IMR-90 (cell line): ENCODE data around the gene IL17D. TPM values are rescaled to one million over a fixed set of nuclear protein-coding genes. Genes with fewer than 3 reads are reported as not detected.

Experiments used
- ATAC-seq: fragments of 200-7000 bp; cut with Tn5 transposase; 2 replicates; pipeline ENCODE4 v1.9.1; 2020; ENCODE audit warnings: low read depth, mild to moderate bottlenecking, moderate library complexity
- BruUV-seq: library from RNA; stranded (reverse); fragments of 400-500 nt; replicated peaks from 2 replicates; lab custom pipeline; 2021; lab: Mats Ljungman, UMichigan
- CTCF ChIA-PET: fragments of 300-600 bp; formaldehyde crosslinking; extraction: SDS; loops from one replicate; lab custom pipeline; 2021; ENCODE audit warnings: antibody characterized with exemption; lab: Yijun Ruan, JAX
- POLR2A ChIA-PET: fragments of 300-600 bp; sonication (Branson Sonifier 250); formaldehyde crosslinking; loops from one replicate; lab custom pipeline; 2022; ENCODE audit warnings: antibody characterized with exemption; ENCODE audit not compliant: unreplicated experiment; lab: Charles Lee
- DNase-seq: peaks from one replicate; pipeline ENCODE4 v3.0.0; 2013
- H2AFZ ChIP-seq: replicated peaks from 2 replicates; pipeline ENCODE3; 2013; ENCODE audit warnings: low read length, mild to moderate bottlenecking; ENCODE audit not compliant: poor library complexity
- H2AK5ac ChIP-seq: 2 replicates; pipeline ENCODE4 v1.6.1; 2013; ENCODE audit warnings: low read depth, low read length, inconsistent platforms
- H2AK9ac ChIP-seq: replicated peaks from 2 replicates; pipeline ENCODE3; 2013; ENCODE audit warnings: mild to moderate bottlenecking, low read depth, low read length, moderate library complexity; ENCODE audit not compliant: poor library complexity
- H2BK120ac ChIP-seq: 2 replicates; pipeline ENCODE4 v1.6.1; 2013; ENCODE audit warnings: low read depth, low read length, inconsistent platforms
- H2BK15ac ChIP-seq: 3 replicates; pipeline ENCODE4 v1.6.1; 2013; ENCODE audit warnings: low read depth, low read length, inconsistent platforms
- H2BK20ac ChIP-seq: 2 replicates; pipeline ENCODE4 v1.6.1; 2013; ENCODE audit warnings: low read depth, mild to moderate bottlenecking, inconsistent platforms, low read length, moderate library complexity
- H2BK5ac ChIP-seq: 2 replicates; pipeline ENCODE4 v1.6.1; 2013; ENCODE audit warnings: mild to moderate bottlenecking, low read depth, low read length, inconsistent platforms; ENCODE audit not compliant: poor library complexity, severe bottlenecking
- H3K14ac ChIP-seq: replicated peaks from 2 replicates; pipeline ENCODE4 v1.6.1; 2013; ENCODE audit warnings: low read depth, low read length, inconsistent platforms
- H3K18ac ChIP-seq: 2 replicates; pipeline ENCODE4 v1.6.1; 2013; ENCODE audit warnings: low read depth, low read length, control low read depth
- H3K23ac ChIP-seq: 2 replicates; pipeline ENCODE4 v1.6.1; 2013; ENCODE audit warnings: low read depth, low read length, inconsistent platforms
- H3K27ac ChIP-seq: 2 replicates; pipeline ENCODE4 v1.5.1; 2013; ENCODE audit warnings: mild to moderate bottlenecking, control low read depth, low read length; ENCODE audit not compliant: insufficient read depth
- H3K27me3 ChIP-seq: 2 replicates; pipeline ENCODE4 v1.6.1; 2013; ENCODE audit warnings: low read length; ENCODE audit not compliant: control insufficient read depth, insufficient read depth
- H3K36me3 ChIP-seq: 2 replicates; pipeline ENCODE4 v1.6.1; 2013; ENCODE audit warnings: low read length, mixed read lengths; ENCODE audit not compliant: control insufficient read depth, insufficient read depth
- H3K4ac ChIP-seq: 2 replicates; pipeline ENCODE4 v1.6.1; 2013; ENCODE audit warnings: low read depth, low read length, inconsistent platforms
- H3K4me1 ChIP-seq: 2 replicates; pipeline ENCODE4 v1.6.1; 2013; ENCODE audit warnings: low read length, mixed read lengths; ENCODE audit not compliant: control insufficient read depth, insufficient read depth
- H3K4me2 ChIP-seq: 2 replicates; pipeline ENCODE4 v1.6.1; 2013; ENCODE audit warnings: low read depth, mild to moderate bottlenecking, control low read depth, low read length, moderate library complexity
- H3K4me3 ChIP-seq: 2 replicates; pipeline ENCODE4 v1.5.1; 2013; ENCODE audit warnings: low read depth, mild to moderate bottlenecking, control low read depth, low read length, moderate library complexity; ENCODE audit not compliant: insufficient read depth
- H3K56ac ChIP-seq: 2 replicates; pipeline ENCODE4 v1.6.1; 2013; ENCODE audit warnings: low read length, inconsistent platforms; ENCODE audit not compliant: insufficient read depth; ENCODE audit errors: extremely low read depth
- H3K79me1 ChIP-seq, 2 experiments: 2 replicates each; pipeline ENCODE4 v1.6.1; 2013; ENCODE audit warnings: low read length in 2 of 2, inconsistent platforms in 1 of 2, low read depth in 1 of 2
- H3K9ac ChIP-seq: 2 replicates; pipeline ENCODE4 v1.6.1; 2013; ENCODE audit warnings: low read depth, low read length, control low read depth
- H3K9me1 ChIP-seq: 2 replicates; pipeline ENCODE4 v1.6.1; 2013; ENCODE audit warnings: low read length, inconsistent platforms; ENCODE audit not compliant: insufficient read depth
- H3K9me3 ChIP-seq: 2 replicates; pipeline ENCODE4 v1.6.1; 2013; ENCODE audit warnings: low read length; ENCODE audit not compliant: control insufficient read depth, insufficient read depth
- H4K20me1 ChIP-seq: 2 replicates; pipeline ENCODE4 v1.6.1; 2013; ENCODE audit warnings: low read length, inconsistent platforms; ENCODE audit not compliant: insufficient read depth
- H4K5ac ChIP-seq: 2 replicates; pipeline ENCODE4 v1.6.1; 2013; ENCODE audit warnings: mild to moderate bottlenecking, low read depth, low read length, control low read depth
- H4K8ac ChIP-seq, 2 experiments: 2 replicates each; pipeline ENCODE4 v1.6.1; 2013; ENCODE audit warnings: low read depth in 2 of 2, low read length in 2 of 2, control low read depth in 1 of 2, inconsistent platforms in 1 of 2
- H4K91ac ChIP-seq: 2 replicates; pipeline ENCODE4 v1.6.1; 2013; ENCODE audit warnings: low read depth, low read length, inconsistent platforms; ENCODE audit not compliant: insufficient read depth
- BHLHE40 ChIP-seq: fragments of 150-350 bp; IDR thresholded peaks from 2 replicates; pipeline ENCODE4 v1.6.1; 2016; ENCODE audit warnings: mild to moderate bottlenecking, low read depth, low read length
- CHD1 ChIP-seq: IDR thresholded peaks from 2 replicates; pipeline ENCODE4 v1.6.1; 2012; ENCODE audit warnings: low read depth, low read length, improper control_type of control experiment
- FOS ChIP-seq: fragments of 150-350 bp; IDR thresholded peaks from 2 replicates; pipeline ENCODE4 v1.6.1; 2016; ENCODE audit warnings: low read depth, low read length
- MAFK ChIP-seq: IDR thresholded peaks from 2 replicates; pipeline ENCODE4 v1.6.1; 2012; ENCODE audit warnings: low read depth, low read length, improper control_type of control experiment
- MAZ ChIP-seq: IDR thresholded peaks from 2 replicates; pipeline ENCODE4 v1.6.1; 2012; ENCODE audit warnings: low read depth, mild to moderate bottlenecking, low read length, improper control_type of control experiment, moderate library complexity, borderline replicate concordance
- MXI1 ChIP-seq: IDR thresholded peaks from 2 replicates; pipeline ENCODE4 v1.6.1; 2012; ENCODE audit warnings: low read depth, mild to moderate bottlenecking, low read length, moderate library complexity, borderline replicate concordance
- NFE2L2 ChIP-seq: fragments of 150-350 bp; IDR thresholded peaks from 2 replicates; pipeline ENCODE4 v1.6.1; 2016; ENCODE audit warnings: low read depth, mild to moderate bottlenecking, low read length
- SMC3 ChIP-seq: fragments of 150-350 bp; IDR thresholded peaks from 2 replicates; pipeline ENCODE4 v1.6.1; 2016; ENCODE audit warnings: low read depth, mild to moderate bottlenecking, antibody characterized with exemption, low read length, moderate library complexity
- WGBS, 2 experiments: methylation state at CpG; one replicate each; pipeline versions ENCODE4 v1.1.5 to v1.1.7; 2013; ENCODE audit warnings: missing lambda C conversion rate in 2 of 2; ENCODE audit not compliant: insufficient read length in 1 of 2; ENCODE audit errors: extremely low coverage in 2 of 2; 5-methylcytosine and 5-hydroxymethylcytosine counted together
- dilution Hi-C: fragments of 300-500 bp; cut with HindIII; formaldehyde crosslinking; loops from one replicate; pipeline ENCODE4 v1.14.3; 2018; ENCODE audit warnings: low sequenced_read_pairs; ENCODE audit not compliant: unreplicated experiment
- in situ Hi-C: fragments of 300-500 bp; cut with MboI; formaldehyde crosslinking; loops from 3 replicates; pipeline ENCODE4 v1.14.3; 2019; ENCODE audit warnings: low sequenced_read_pairs, inconsistent platforms, mixed read lengths
- intact Hi-C: fragments of 100-400 bp; cut with micrococcal nuclease; formaldehyde crosslinking; loops from 2 replicates; pipeline ENCODE4 v1.10.0; 2022
- polyA plus RNA-seq, 3 experiments: library from polyadenylated mRNA; depleted of rRNA; stranded (reverse); fragments of >200 nt; gene quantifications; 2 replicates each; pipeline ENCODE4 v1.2.3, GENCODE V29; 2012; ENCODE audit warnings: low replicate concordance in 1 of 3
- total RNA-seq: library from RNA; depleted of rRNA; stranded (reverse); fragments of >200 nt; gene quantifications from 2 replicates; pipeline ENCODE4 v1.2.3, GENCODE V29; 2012
- TF ChIP-seq, protein P1 (sequence below): fragments of 150-350 bp; IDR thresholded peaks from 2 replicates; pipeline ENCODE4 v1.6.1; 2017; ENCODE audit warnings: mild to moderate bottlenecking, antibody characterized with exemption, low read length, low read depth
- TF ChIP-seq, protein P2 (sequence below): conservative IDR thresholded peaks from 2 replicates; pipeline ENCODE4 v1.5.1; 2012; ENCODE audit warnings: mild to moderate bottlenecking, low read depth, low read length, improper control_type of control experiment

Gene IL17D
- total and polyA plus RNA-seq, 2 of the 4 experiments (the other 2 are of a cell fraction): 0.72 to 1.4 TPM

GRCh38 chr13:20703780-20704458, 420 bp downstream of the IL17D start (continued):
- TF ChIP-seq, protein P1, sequence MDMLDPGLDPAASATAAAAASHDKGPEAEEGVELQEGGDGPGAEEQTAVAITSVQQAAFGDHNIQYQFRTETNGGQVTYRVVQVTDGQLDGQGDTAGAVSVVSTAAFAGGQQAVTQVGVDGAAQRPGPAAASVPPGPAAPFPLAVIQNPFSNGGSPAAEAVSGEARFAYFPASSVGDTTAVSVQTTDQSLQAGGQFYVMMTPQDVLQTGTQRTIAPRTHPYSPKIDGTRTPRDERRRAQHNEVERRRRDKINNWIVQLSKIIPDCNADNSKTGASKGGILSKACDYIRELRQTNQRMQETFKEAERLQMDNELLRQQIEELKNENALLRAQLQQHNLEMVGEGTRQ: peak; percentile 17; the same call in 1 of the 2 replicates

DNA sequence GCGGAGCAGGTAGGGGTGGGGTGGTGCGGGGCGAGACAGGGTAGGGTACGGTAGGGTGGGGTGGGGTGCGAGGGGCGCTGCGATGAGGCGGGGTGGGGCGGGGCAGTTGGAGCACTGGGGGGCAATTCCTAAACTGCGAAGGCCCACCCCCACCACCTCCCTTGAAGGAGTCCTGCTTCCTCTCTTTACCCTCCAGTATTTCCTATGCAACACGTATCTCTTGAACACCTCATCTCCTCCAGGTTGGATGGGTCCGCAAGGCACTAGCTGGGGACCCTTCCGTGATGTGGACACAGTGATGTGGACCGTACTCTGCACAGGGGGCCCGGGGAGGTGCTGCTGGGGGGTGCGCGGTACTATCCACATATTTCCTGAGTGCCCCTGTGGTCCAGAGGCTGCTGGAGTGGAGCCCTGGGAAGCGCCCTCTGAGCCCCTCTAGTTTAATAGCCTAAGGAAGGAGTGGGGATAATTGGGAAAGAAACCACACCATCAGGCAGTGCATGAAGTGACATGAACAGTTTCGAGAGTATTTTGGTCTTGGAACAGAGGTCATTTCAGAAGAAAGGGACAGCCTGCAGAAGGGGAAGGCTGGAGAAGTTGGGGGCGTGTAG, 1.1 kb downstream of the IL17D start:
- Histone ChIP-seq H2AFZ (peak overlapping the region; percentile 72), H3K18ac (no peak overlapping the region), H2BK120ac (no peak overlapping the region), H4K91ac (no peak overlapping the region), H2BK15ac (no peak overlapping the region), H3K79me1 (0 out of 4 replicates have a peak, but pooled peaks cover 0 to 5% of the 10 kb centered on the region in 2 experiments), H3K56ac (no peak overlapping the region), H3K4me3 (peak overlapping the region; percentile 14; the same call in 1 of the 2 replicates), H3K4me2 (peak overlapping the region; percentile 59; the same call in 1 of the 2 replicates), H3K4me1 (peaks cover 4% of the 10 kb centered on the region; the same call in 1 of the 2 replicates), H4K5ac (no peak overlapping the region), H2AK9ac (no peak overlapping the region), H3K9me3 (no peaks in the 10 kb centered on the region), H2BK20ac (no peak overlapping the region), H3K27ac (no peak overlapping the region), H3K23ac (no peak overlapping the region), H4K8ac (no peak overlapping the region), H3K4ac (no peak overlapping the region), H3K14ac (no peak overlapping the region), H2BK5ac (no peak overlapping the region), H3K9me1 (peaks cover 7% of the 10 kb centered on the region; the same call in 1 of the 2 replicates), H2AK5ac (peak overlapping the region; percentile 40; the same call in 1 of the 2 replicates), H3K27me3 (peaks cover 4% of the 10 kb centered on the region), H3K9ac (no peak overlapping the region), H3K36me3 (no peaks in the 10 kb centered on the region), H4K20me1 (no peaks in the 10 kb centered on the region)
- DNase-seq (no peak), ATAC-seq (no peak)
- intact Hi-C loops: loop anchor here (1.0 to 5.0 kb wide), 3 partner anchors 92 to 522 kb away; partner anchors contain the start of gene CRYL1
- no TSS peak for BruUV-seq
- dilution Hi-C loops: no loop called here
- WGBS, 2 experiments: no CpG with 5 or more reads among the region's 20 CpGs
- in situ Hi-C loops: loop anchor here (5.0 to 25.0 kb wide), 3 partner anchors 123 to 517 kb away; partner anchors contain the start of gene GJB2
- CTCF ChIA-PET: interaction anchor here (0.6 to 1.5 kb wide), 4 partner anchors 10 to 220 kb away, joined by 4 to 7 read pairs (median 4); no protein-coding TSS in a partner anchor
- POLR2A ChIA-PET: no interaction called here
- TF ChIP-seq MAFK (no peak), MXI1 (no peak), SMC3 (no peak), BHLHE40 (no peak), FOS (no peak), CHD1 (no peak), NFE2L2 (no peak), MAZ (no peak)
- TF ChIP-seq, protein P2, sequence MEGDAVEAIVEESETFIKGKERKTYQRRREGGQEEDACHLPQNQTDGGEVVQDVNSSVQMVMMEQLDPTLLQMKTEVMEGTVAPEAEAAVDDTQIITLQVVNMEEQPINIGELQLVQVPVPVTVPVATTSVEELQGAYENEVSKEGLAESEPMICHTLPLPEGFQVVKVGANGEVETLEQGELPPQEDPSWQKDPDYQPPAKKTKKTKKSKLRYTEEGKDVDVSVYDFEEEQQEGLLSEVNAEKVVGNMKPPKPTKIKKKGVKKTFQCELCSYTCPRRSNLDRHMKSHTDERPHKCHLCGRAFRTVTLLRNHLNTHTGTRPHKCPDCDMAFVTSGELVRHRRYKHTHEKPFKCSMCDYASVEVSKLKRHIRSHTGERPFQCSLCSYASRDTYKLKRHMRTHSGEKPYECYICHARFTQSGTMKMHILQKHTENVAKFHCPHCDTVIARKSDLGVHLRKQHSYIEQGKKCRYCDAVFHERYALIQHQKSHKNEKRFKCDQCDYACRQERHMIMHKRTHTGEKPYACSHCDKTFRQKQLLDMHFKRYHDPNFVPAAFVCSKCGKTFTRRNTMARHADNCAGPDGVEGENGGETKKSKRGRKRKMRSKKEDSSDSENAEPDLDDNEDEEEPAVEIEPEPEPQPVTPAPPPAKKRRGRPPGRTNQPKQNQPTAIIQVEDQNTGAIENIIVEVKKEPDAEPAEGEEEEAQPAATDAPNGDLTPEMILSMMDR: no peak
- TF ChIP-seq, protein P1: no peak
